OCI-LY3 (cell line): ENCODE results near the gene GNAI1.

Source experiments
- H2AFZ ChIP-seq: fragments of 200-600, 300-600 bp; shearing (Covaris generic); 2 replicates; pipeline ENCODE4 v1.6.0; 2014; ENCODE audit warnings: antibody characterized with exemption, low read depth, low read length
- H3K27ac ChIP-seq: fragments of 200-600, 300-600 bp; sonication (generic); 2 replicates; pipeline ENCODE4 v1.5.1; 2014; ENCODE audit warnings: mild to moderate bottlenecking, low read length, moderate library complexity, mixed read lengths
- H3K27me3 ChIP-seq: fragments of 200-600, 300-600 bp; sonication (generic); 2 replicates; pipeline ENCODE4 v1.6.1; 2014; ENCODE audit warnings: low read depth, low read length, mixed read lengths
- H3K36me3 ChIP-seq: fragments of 200-600, 300-600 bp; sonication (generic); replicated peaks from 2 replicates; pipeline ENCODE3; 2014; ENCODE audit warnings: low read depth, low read length, mixed read lengths
- H3K4me1 ChIP-seq: fragments of 300-600, 200-600 bp; sonication (generic); 2 replicates; pipeline ENCODE4 v1.6.1; 2014; ENCODE audit warnings: low read length, mixed read lengths
- H3K4me2 ChIP-seq: fragments of 200-600, 300-600 bp; sonication (generic); 2 replicates; pipeline ENCODE4 v1.6.1; 2014; ENCODE audit warnings: low read length, mixed read lengths
- H3K4me3 ChIP-seq: fragments of 300-600, 200-600 bp; sonication (generic); 2 replicates; pipeline ENCODE4 v1.5.1; 2014; ENCODE audit warnings: antibody characterized with exemption, mild to moderate bottlenecking, low read length, moderate library complexity
- H3K79me2 ChIP-seq: fragments of 300-600, 200-600 bp; shearing (Covaris generic); 2 replicates; pipeline ENCODE4 v1.6.1; 2014; ENCODE audit warnings: mild to moderate bottlenecking, low read length, mixed read lengths
- H3K9ac ChIP-seq: fragments of 300-600, 200-600 bp; shearing (Covaris generic); 2 replicates; pipeline ENCODE4 v1.6.0; 2014; ENCODE audit warnings: mild to moderate bottlenecking, low read length, moderate library complexity
- H3K9me3 ChIP-seq: fragments of 200-600, 300-600 bp; shearing (Covaris generic); 2 replicates; pipeline ENCODE4 v1.6.1; 2014; ENCODE audit warnings: low read length, mixed read lengths; ENCODE audit not compliant: insufficient read depth
- H4K20me1 ChIP-seq: fragments of 200-600, 300-600 bp; sonication (generic); 2 replicates; pipeline ENCODE4 v1.6.1; 2016; ENCODE audit warnings: low read length, mixed read lengths; ENCODE audit not compliant: insufficient read depth
- EZH2phosphoT487 ChIP-seq: fragments of 200-600 bp; shearing (Covaris generic); IDR thresholded peaks from 2 replicates; pipeline ENCODE4 v1.6.1; 2018; ENCODE audit warnings: antibody characterized with exemption, mixed run types, low read depth
- TF ChIP-seq, protein P1 (sequence below): fragments of 200-600, 300-600 bp; sonication (generic); IDR thresholded peaks from 2 replicates; pipeline ENCODE4 v1.5.1; 2014; ENCODE audit warnings: antibody characterized with exemption, low read length, low read depth

Gene GNAI1

DNA sequence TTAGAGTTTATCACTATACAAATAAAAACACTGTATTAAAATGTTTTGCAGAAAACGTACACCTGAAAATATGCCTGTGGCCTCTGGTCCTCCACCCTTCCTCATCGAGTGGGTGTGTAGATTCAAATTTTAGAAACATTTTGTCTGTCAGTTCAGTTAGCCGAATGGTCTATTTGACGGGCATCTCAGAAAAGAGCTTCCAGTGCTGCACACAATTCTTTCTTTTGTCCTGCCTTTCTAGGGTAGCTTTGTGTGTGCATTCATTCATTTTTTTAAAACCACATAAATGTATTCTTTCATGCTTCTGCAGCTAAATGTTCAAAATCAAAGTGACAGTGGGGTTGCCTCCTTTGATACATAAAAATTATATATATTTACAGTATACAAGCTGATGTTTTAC, 46.8 kb downstream of the GNAI1 start:
- Histone ChIP-seq H4K20me1 (no peaks in the 10 kb centered on the region), H3K36me3 (no peaks in the 10 kb centered on the region), H3K4me2 (no peak overlapping the region), H3K27me3 (no peaks in the 10 kb centered on the region), H3K4me1 (no peaks in the 10 kb centered on the region), H3K9ac (no peak overlapping the region), H3K9me3 (no peaks in the 10 kb centered on the region), H3K79me2 (no peaks in the 10 kb centered on the region), H3K4me3 (no peak overlapping the region), H3K27ac (no peak overlapping the region), H2AFZ (no peak overlapping the region)
- TF ChIP-seq, protein P1, sequence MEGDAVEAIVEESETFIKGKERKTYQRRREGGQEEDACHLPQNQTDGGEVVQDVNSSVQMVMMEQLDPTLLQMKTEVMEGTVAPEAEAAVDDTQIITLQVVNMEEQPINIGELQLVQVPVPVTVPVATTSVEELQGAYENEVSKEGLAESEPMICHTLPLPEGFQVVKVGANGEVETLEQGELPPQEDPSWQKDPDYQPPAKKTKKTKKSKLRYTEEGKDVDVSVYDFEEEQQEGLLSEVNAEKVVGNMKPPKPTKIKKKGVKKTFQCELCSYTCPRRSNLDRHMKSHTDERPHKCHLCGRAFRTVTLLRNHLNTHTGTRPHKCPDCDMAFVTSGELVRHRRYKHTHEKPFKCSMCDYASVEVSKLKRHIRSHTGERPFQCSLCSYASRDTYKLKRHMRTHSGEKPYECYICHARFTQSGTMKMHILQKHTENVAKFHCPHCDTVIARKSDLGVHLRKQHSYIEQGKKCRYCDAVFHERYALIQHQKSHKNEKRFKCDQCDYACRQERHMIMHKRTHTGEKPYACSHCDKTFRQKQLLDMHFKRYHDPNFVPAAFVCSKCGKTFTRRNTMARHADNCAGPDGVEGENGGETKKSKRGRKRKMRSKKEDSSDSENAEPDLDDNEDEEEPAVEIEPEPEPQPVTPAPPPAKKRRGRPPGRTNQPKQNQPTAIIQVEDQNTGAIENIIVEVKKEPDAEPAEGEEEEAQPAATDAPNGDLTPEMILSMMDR: no peak
- TF ChIP-seq EZH2phosphoT487: no peak

DNA sequence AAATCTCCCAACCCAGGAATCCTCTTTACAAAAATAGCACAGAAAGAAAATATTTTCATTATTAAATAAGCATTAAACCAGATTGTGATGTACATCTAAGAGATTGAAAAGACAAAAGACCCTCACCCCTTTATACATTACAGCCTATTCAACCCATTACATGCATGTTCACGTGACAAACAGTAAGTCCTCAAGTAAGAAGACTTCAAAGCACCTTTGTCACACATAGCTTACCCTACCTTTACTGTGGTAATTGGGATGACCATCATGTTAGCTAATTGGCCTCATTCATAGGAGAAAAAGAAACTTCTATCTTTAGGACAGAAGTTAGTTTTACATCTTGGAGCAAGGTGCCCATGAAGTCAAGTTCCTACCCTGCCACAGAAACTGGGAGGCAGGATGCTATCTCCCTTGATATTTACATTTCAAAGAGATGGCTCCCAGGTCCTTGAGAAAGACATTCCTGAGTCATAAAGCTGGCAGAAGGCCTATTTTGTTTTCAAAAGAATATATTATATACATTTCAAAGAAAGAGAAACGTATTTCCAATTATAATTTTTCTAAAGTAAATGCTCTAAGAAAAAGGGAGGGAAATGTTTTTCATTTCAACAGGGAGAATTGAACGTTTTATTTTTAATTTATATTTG, 48.1 kb downstream of the GNAI1 start:
- Histone ChIP-seq H3K4me3 (no peak overlapping the region), H3K27me3 (no peaks in the 10 kb centered on the region), H3K4me1 (no peaks in the 10 kb centered on the region), H4K20me1 (no peaks in the 10 kb centered on the region), H2AFZ (no peak overlapping the region), H3K36me3 (no peaks in the 10 kb centered on the region), H3K9me3 (no peaks in the 10 kb centered on the region), H3K9ac (no peak overlapping the region), H3K4me2 (no peak overlapping the region), H3K79me2 (no peaks in the 10 kb centered on the region), H3K27ac (no peak overlapping the region)
- TF ChIP-seq, protein P1: no peak
- no peak for TF ChIP-seq EZH2phosphoT487

DNA sequence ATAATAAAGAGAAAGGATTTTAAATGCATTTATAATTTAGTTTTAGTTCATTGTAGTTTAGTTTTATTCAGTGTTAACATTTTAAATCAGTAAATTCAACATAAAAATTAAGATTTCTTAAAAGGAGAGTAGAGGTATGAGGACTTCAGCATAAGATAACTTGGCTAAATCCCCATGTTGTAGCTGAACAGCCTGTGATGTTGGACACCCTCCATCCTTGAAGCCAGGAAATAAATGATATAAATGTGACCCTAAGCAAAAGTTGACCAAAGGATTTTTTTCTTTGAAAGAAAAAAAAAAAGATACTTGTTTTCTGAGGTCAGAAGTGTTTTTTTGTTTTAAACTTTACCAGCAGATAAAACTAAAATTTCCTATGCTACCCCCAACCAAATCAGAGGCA, 48.7 kb downstream of the GNAI1 start:
- no peaks in the 10 kb centered on the region for H3K79me2 ChIP-seq
- no peak overlapping the region for H3K27ac ChIP-seq
- H4K20me1 ChIP-seq: no peaks in the 10 kb centered on the region
- no peak overlapping the region for H3K9ac ChIP-seq
- H3K4me3 ChIP-seq: no peak overlapping the region
- H3K4me1 ChIP-seq: no peaks in the 10 kb centered on the region
- no peak overlapping the region for H2AFZ ChIP-seq
- no peaks in the 10 kb centered on the region for H3K36me3 ChIP-seq
- TF ChIP-seq, protein P1: no peak
- TF ChIP-seq EZH2phosphoT487: no peak
- no peaks in the 10 kb centered on the region for H3K27me3 ChIP-seq
- no peaks in the 10 kb centered on the region for H3K9me3 ChIP-seq
- no peak overlapping the region for H3K4me2 ChIP-seq

DNA sequence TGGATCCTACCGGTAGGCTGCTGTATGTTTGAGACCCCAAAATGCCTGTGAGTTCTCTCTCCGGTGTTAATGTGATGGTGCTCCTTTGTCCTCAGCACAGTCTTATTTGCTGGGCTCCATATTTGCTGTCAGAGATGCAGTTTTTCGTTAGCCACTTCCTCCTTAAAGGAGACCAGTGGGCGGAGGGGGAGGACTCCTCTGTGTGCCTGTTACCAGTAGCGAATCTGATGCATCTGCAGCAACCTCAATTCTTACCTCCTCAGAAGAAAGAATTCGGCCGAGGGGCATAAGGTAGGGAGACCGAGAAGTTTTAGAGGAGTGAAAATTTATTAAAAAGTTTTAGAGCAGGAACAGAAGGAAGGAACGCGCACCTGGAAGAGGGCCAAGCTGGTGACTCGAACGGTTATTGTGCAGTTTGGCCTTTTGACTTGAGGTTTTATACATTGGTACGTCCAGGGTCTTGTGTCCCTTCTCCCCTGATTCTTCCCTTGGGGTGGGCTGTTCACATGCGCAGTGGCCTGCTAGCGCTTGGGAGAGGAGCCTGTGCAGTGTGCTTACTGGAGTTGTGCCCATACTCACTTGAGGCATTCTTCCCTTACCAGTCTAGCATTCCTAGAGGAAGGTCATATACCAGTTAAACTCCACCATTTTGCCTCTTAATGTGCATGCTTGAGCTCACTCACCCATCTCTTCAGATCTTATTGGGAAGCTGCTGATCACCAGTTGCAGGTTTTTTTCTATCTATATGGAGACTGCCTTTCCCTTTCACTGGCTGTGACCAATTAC, 49.5 kb downstream of the GNAI1 start:
- TF ChIP-seq, protein P1: no peak
- no peak for TF ChIP-seq EZH2phosphoT487
- Histone ChIP-seq H2AFZ (no peak overlapping the region), H3K27me3 (no peaks in the 10 kb centered on the region), H3K4me2 (no peak overlapping the region), H3K9ac (no peak overlapping the region), H3K9me3 (no peaks in the 10 kb centered on the region), H3K27ac (no peak overlapping the region), H3K4me3 (no peak overlapping the region), H3K79me2 (no peaks in the 10 kb centered on the region), H3K4me1 (no peaks in the 10 kb centered on the region), H4K20me1 (no peaks in the 10 kb centered on the region), H3K36me3 (no peaks in the 10 kb centered on the region)
